Measurements from ENCODE around the gene POLG. TPM values are rescaled to one million over a fixed set of nuclear protein-coding genes. Genes with fewer than 3 reads are reported as not detected.

Gene POLG
- total RNA-seq, 3 donors from 2014 or later = 59.4 to 73.7 (median 66.0) TPM

GRCh38 chr15:89316504-89316903, 18.1 kb downstream of the POLG start:
- no peaks in the 10 kb centered on the region for H3K4me1 ChIP-seq (ENCODE audit: low read depth)
- DNase-seq = no peak
- peaks cover 22% of the 10 kb centered on the region for H3K36me3 ChIP-seq (ENCODE audit: low read depth)
- no peak overlapping the region for H3K4me3 ChIP-seq
- intact Hi-C loops (cut with DNase I, micrococcal nuclease) = no loop called here
- ATAC-seq = no peak
- H3K9me3 ChIP-seq = no peaks in the 10 kb centered on the region
- no peak for TF ChIP-seq CTCF (IDR thresholded peaks at IDR 0.05)

- Histone ChIP-seq H3K36me3 (ENCODE audit: low read depth) (peaks cover 22% of the 10 kb centered on the region), H3K4me3 (no peak overlapping the region), H3K4me1 (ENCODE audit: low read depth) (no peaks in the 10 kb centered on the region), H3K9me3 (no peaks in the 10 kb centered on the region)
- DNase-seq = no peak
- intact Hi-C loops (cut with DNase I, micrococcal nuclease) = no loop called here
- no peak for ATAC-seq
- no peak for TF ChIP-seq CTCF (IDR thresholded peaks at IDR 0.05)
Measured at GRCh38 chr15:89315375-89315929, 19.2 kb downstream of the POLG start.

GRCh38 chr15:89309993-89310392, 24.6 kb downstream of the POLG start:
- H3K9me3 ChIP-seq = no peaks in the 10 kb centered on the region
- intact Hi-C loops (cut with DNase I, micrococcal nuclease) = no loop called here
- no peak overlapping the region for H3K4me3 ChIP-seq
- no peak for TF ChIP-seq CTCF (IDR thresholded peaks at IDR 0.05)
- no peaks in the 10 kb centered on the region for H3K36me3 ChIP-seq (ENCODE audit: low read depth)
- no peaks in the 10 kb centered on the region for H3K4me1 ChIP-seq (ENCODE audit: low read depth)
- DNase-seq = no peak
- no peak for ATAC-seq

GRCh38 chr15:89308236-89308635, 26.4 kb downstream of the POLG start:
- no peak for ATAC-seq
- Histone ChIP-seq H3K4me1 (ENCODE audit: low read depth) (no peaks in the 10 kb centered on the region), H3K36me3 (ENCODE audit: low read depth) (no peaks in the 10 kb centered on the region), H3K4me3 (no peak overlapping the region), H3K9me3 (no peaks in the 10 kb centered on the region)
- no peak for TF ChIP-seq CTCF (IDR thresholded peaks at IDR 0.05)
- DNase-seq = no peak
- intact Hi-C loops (cut with DNase I, micrococcal nuclease) = no loop called here

GRCh38 chr15:89307791-89308190, 26.8 kb downstream of the POLG start:
- no peak for ATAC-seq
- Histone ChIP-seq H3K4me3 (no peak overlapping the region), H3K36me3 (ENCODE audit: low read depth) (no peaks in the 10 kb centered on the region), H3K4me1 (ENCODE audit: low read depth) (no peaks in the 10 kb centered on the region), H3K9me3 (no peaks in the 10 kb centered on the region)
- intact Hi-C loops (cut with DNase I, micrococcal nuclease) = no loop called here
- TF ChIP-seq CTCF (IDR thresholded peaks at IDR 0.05) = no peak
- DNase-seq = no peak

GRCh38 chr15:89307046-89307587, 27.5 kb downstream of the POLG start:
- peak; percentile 44 for ATAC-seq
- intact Hi-C loops (cut with DNase I, micrococcal nuclease) = no loop called here
- Histone ChIP-seq H3K4me3 (no peak overlapping the region), H3K4me1 (ENCODE audit: low read depth) (no peaks in the 10 kb centered on the region), H3K9me3 (no peaks in the 10 kb centered on the region), H3K36me3 (ENCODE audit: low read depth) (no peaks in the 10 kb centered on the region)
- no peak for TF ChIP-seq CTCF (IDR thresholded peaks at IDR 0.05)
- no peak for DNase-seq

All from mucosa of descending colon (tissue), 3 donors.